ENCODE data around the gene FLYWCH2.

- no peak for TF ChIP-seq POLR2A (IDR thresholded peaks at IDR 0.05)
- TF ChIP-seq CTCF (IDR thresholded peaks at IDR 0.05): no peak
Observed at GRCh38 chr16:2915196-2915929, 32.3 kb downstream of the FLYWCH2 start.
